IMR-90 (cell line): Measurements from ENCODE around the gene RAP2A.

Experiments
- BHLHE40 ChIP-seq: fragments of 150-350 bp; IDR thresholded peaks from 2 replicates; pipeline ENCODE4 v1.6.1; 2016; ENCODE audit warnings: mild to moderate bottlenecking, low read depth, low read length
- CEBPB ChIP-seq: IDR thresholded peaks from 2 replicates; pipeline ENCODE4 v1.6.1; 2012; ENCODE audit warnings: low read depth, low read length, improper control_type of control experiment
- ELK1 ChIP-seq: fragments of 150-350 bp; IDR thresholded peaks from 2 replicates; pipeline ENCODE4 v1.6.1; 2016; ENCODE audit warnings: low read depth, mild to moderate bottlenecking, low read length, moderate library complexity, borderline replicate concordance
- FOS ChIP-seq: fragments of 150-350 bp; IDR thresholded peaks from 2 replicates; pipeline ENCODE4 v1.6.1; 2016; ENCODE audit warnings: low read depth, low read length
- MAFK ChIP-seq: IDR thresholded peaks from 2 replicates; pipeline ENCODE4 v1.6.1; 2012; ENCODE audit warnings: low read depth, low read length, improper control_type of control experiment
- POLR2A ChIP-seq: IDR thresholded peaks from 2 replicates; pipeline ENCODE4 v1.6.1; 2012; ENCODE audit warnings: mild to moderate bottlenecking, low read depth, low read length
- SMC3 ChIP-seq: fragments of 150-350 bp; IDR thresholded peaks from 2 replicates; pipeline ENCODE4 v1.6.1; 2016; ENCODE audit warnings: low read depth, mild to moderate bottlenecking, antibody characterized with exemption, low read length, moderate library complexity
- TF ChIP-seq, protein P1 (sequence below): conservative IDR thresholded peaks from 2 replicates; pipeline ENCODE4 v1.5.1; 2012; ENCODE audit warnings: mild to moderate bottlenecking, low read depth, low read length, improper control_type of control experiment

DNA sequence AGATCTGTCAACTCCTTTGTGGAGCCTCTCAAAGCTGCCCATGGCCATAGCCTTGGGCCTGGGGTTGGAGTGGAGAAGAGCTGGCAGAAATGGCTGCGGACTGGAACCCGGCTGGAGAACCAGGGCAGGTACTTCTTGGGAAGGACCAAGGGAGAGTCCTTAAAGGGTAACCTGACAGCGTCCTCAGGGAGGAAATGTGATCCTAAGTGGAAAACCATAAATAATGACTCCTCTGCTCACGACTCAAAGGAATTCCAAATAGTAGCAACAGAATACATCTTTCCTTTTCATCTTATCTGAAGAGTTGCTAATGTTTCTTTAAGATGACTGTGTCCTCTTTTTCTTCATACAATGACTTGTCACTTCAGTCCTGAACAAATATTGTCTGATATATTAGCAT is 41.0 kb downstream of the RAP2A start:
- TF ChIP-seq, protein P1, sequence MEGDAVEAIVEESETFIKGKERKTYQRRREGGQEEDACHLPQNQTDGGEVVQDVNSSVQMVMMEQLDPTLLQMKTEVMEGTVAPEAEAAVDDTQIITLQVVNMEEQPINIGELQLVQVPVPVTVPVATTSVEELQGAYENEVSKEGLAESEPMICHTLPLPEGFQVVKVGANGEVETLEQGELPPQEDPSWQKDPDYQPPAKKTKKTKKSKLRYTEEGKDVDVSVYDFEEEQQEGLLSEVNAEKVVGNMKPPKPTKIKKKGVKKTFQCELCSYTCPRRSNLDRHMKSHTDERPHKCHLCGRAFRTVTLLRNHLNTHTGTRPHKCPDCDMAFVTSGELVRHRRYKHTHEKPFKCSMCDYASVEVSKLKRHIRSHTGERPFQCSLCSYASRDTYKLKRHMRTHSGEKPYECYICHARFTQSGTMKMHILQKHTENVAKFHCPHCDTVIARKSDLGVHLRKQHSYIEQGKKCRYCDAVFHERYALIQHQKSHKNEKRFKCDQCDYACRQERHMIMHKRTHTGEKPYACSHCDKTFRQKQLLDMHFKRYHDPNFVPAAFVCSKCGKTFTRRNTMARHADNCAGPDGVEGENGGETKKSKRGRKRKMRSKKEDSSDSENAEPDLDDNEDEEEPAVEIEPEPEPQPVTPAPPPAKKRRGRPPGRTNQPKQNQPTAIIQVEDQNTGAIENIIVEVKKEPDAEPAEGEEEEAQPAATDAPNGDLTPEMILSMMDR: no peak
- TF ChIP-seq BHLHE40 (no peak), FOS (no peak), ELK1 (no peak), CEBPB (no peak), POLR2A (no peak), MAFK (no peak), SMC3 (no peak)
